ENCODE results near the gene ANKRD44. TPM values are rescaled to one million over a fixed set of nuclear protein-coding genes. Genes with fewer than 3 reads are reported as not detected.

Gene ANKRD44
- total RNA-seq, 1 experiment from 2014 or later = 0.68 TPM

DNA sequence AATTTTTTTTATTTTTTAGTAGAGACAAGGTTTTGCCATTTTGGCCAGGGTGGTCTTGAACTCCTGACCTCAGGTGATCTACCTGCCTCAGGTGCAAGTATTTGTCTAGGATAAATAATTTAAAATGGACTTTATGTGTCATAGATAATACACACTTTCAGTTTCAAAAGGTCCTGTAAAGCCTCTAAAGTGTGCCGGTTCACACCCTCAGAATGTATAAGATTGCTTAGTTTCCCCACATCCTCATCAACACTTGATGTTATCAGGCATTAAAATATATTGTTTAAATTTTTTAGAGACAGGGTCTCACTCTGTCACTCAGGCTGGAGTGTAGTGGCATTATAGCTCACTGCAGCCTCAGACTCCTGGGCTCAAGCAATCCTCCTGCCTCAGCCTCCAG, 170.5 kb downstream of the ANKRD44 start:
- POLR2A ChIA-PET = no interaction called here
- H3K27ac Mint-ChIP-seq = no peak overlapping the region
- no peak overlapping the region for H3K4me3 Mint-ChIP-seq
- no peaks in the 10 kb centered on the region for H3K9me3 Mint-ChIP-seq
- DNase-seq (ENCODE audit: low spot score) (no peak), ATAC-seq (no peak)
- no peaks in the 10 kb centered on the region for H3K27me3 Mint-ChIP-seq (ENCODE audit: low read depth)
- CTCF ChIA-PET = interaction anchor here (1.0 kb wide), 1 partner anchor 27 kb away, joined by 4 read pairs; no protein-coding TSS in a partner anchor
- H3K36me3 Mint-ChIP-seq = no peaks in the 10 kb centered on the region
- TF ChIP-seq, protein P1, sequence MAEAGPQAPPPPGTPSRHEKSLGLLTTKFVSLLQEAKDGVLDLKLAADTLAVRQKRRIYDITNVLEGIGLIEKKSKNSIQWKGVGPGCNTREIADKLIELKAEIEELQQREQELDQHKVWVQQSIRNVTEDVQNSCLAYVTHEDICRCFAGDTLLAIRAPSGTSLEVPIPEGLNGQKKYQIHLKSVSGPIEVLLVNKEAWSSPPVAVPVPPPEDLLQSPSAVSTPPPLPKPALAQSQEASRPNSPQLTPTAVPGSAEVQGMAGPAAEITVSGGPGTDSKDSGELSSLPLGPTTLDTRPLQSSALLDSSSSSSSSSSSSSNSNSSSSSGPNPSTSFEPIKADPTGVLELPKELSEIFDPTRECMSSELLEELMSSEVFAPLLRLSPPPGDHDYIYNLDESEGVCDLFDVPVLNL (CRISPR knock-in tag; IDR thresholded peaks at IDR 0.05; ENCODE audit: borderline replicate concordance, low read depth) = no peak
- TF ChIP-seq, protein P2, sequence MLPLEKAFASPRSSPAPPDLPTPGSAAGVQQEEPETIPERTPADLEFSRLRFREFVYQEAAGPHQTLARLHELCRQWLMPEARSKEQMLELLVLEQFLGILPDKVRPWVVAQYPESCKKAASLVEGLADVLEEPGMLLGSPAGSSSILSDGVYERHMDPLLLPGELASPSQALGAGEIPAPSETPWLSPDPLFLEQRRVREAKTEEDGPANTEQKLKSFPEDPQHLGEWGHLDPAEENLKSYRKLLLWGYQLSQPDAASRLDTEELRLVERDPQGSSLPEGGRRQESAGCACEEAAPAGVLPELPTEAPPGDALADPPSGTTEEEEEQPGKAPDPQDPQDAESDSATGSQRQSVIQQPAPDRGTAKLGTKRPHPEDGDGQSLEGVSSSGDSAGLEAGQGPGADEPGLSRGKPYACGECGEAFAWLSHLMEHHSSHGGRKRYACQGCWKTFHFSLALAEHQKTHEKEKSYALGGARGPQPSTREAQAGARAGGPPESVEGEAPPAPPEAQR (CRISPR knock-in tag; IDR thresholded peaks at IDR 0.05) = no peak
- TF ChIP-seq ZNF138 (CRISPR knock-in tag; conservative IDR thresholded peaks at IDR 0.05) = no peak
- TF ChIP-seq ZNF423 (CRISPR knock-in tag; IDR thresholded peaks at IDR 0.05) = no peak
- TF ChIP-seq ZNF671 (CRISPR knock-in tag; IDR thresholded peaks at IDR 0.05) = no peak
- TF ChIP-seq ZNF232 (CRISPR knock-in tag; IDR thresholded peaks at IDR 0.05) = no peak
- TF ChIP-seq, protein P3, sequence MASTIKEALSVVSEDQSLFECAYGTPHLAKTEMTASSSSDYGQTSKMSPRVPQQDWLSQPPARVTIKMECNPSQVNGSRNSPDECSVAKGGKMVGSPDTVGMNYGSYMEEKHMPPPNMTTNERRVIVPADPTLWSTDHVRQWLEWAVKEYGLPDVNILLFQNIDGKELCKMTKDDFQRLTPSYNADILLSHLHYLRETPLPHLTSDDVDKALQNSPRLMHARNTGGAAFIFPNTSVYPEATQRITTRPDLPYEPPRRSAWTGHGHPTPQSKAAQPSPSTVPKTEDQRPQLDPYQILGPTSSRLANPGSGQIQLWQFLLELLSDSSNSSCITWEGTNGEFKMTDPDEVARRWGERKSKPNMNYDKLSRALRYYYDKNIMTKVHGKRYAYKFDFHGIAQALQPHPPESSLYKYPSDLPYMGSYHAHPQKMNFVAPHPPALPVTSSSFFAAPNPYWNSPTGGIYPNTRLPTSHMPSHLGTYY (CRISPR knock-in tag; IDR thresholded peaks at IDR 0.05) = no peak
- no peak for TF ChIP-seq NFYB (CRISPR knock-in tag; conservative IDR thresholded peaks at IDR 0.05; ENCODE audit: low read depth)
- no peak for TF ChIP-seq ZNF263 (CRISPR knock-in tag; IDR thresholded peaks at IDR 0.05; ENCODE audit: low read depth)
- TF ChIP-seq, protein P4, sequence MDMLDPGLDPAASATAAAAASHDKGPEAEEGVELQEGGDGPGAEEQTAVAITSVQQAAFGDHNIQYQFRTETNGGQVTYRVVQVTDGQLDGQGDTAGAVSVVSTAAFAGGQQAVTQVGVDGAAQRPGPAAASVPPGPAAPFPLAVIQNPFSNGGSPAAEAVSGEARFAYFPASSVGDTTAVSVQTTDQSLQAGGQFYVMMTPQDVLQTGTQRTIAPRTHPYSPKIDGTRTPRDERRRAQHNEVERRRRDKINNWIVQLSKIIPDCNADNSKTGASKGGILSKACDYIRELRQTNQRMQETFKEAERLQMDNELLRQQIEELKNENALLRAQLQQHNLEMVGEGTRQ (CRISPR knock-in tag; IDR thresholded peaks at IDR 0.05) = no peak
- TF ChIP-seq, protein P5, sequence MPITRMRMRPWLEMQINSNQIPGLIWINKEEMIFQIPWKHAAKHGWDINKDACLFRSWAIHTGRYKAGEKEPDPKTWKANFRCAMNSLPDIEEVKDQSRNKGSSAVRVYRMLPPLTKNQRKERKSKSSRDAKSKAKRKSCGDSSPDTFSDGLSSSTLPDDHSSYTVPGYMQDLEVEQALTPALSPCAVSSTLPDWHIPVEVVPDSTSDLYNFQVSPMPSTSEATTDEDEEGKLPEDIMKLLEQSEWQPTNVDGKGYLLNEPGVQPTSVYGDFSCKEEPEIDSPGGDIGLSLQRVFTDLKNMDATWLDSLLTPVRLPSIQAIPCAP (CRISPR knock-in tag; IDR thresholded peaks at IDR 0.05) = no peak
- TF ChIP-seq, protein P6, sequence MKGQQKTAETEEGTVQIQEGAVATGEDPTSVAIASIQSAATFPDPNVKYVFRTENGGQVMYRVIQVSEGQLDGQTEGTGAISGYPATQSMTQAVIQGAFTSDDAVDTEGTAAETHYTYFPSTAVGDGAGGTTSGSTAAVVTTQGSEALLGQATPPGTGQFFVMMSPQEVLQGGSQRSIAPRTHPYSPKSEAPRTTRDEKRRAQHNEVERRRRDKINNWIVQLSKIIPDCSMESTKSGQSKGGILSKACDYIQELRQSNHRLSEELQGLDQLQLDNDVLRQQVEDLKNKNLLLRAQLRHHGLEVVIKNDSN (CRISPR knock-in tag; IDR thresholded peaks at IDR 0.05) = no peak
- no peak for TF ChIP-seq JUN (CRISPR knock-in tag; IDR thresholded peaks at IDR 0.05)
- TF ChIP-seq NFATC4 (CRISPR knock-in tag; IDR thresholded peaks at IDR 0.05) = no peak
- TF ChIP-seq CREM (CRISPR knock-in tag; IDR thresholded peaks at IDR 0.05) = no peak
- no peak for TF ChIP-seq PRRX2 (CRISPR knock-in tag; IDR thresholded peaks at IDR 0.05)
- TF ChIP-seq, protein P7, sequence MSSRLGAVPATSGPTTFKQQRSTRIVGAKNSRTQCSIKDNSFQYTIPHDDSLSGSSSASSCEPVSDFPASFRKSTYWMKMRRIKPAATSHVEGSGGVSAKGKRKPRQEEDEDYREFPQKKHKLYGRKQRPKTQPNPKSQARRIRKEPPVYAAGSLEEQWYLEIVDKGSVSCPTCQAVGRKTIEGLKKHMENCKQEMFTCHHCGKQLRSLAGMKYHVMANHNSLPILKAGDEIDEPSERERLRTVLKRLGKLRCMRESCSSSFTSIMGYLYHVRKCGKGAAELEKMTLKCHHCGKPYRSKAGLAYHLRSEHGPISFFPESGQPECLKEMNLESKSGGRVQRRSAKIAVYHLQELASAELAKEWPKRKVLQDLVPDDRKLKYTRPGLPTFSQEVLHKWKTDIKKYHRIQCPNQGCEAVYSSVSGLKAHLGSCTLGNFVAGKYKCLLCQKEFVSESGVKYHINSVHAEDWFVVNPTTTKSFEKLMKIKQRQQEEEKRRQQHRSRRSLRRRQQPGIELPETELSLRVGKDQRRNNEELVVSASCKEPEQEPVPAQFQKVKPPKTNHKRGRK (CRISPR knock-in tag; IDR thresholded peaks at IDR 0.05; ENCODE audit: borderline replicate concordance) = no peak
- TF ChIP-seq NR3C1 (CRISPR knock-in tag; conservative IDR thresholded peaks at IDR 0.05; ENCODE audit: low read depth) = no peak
- TF ChIP-seq, protein P8, sequence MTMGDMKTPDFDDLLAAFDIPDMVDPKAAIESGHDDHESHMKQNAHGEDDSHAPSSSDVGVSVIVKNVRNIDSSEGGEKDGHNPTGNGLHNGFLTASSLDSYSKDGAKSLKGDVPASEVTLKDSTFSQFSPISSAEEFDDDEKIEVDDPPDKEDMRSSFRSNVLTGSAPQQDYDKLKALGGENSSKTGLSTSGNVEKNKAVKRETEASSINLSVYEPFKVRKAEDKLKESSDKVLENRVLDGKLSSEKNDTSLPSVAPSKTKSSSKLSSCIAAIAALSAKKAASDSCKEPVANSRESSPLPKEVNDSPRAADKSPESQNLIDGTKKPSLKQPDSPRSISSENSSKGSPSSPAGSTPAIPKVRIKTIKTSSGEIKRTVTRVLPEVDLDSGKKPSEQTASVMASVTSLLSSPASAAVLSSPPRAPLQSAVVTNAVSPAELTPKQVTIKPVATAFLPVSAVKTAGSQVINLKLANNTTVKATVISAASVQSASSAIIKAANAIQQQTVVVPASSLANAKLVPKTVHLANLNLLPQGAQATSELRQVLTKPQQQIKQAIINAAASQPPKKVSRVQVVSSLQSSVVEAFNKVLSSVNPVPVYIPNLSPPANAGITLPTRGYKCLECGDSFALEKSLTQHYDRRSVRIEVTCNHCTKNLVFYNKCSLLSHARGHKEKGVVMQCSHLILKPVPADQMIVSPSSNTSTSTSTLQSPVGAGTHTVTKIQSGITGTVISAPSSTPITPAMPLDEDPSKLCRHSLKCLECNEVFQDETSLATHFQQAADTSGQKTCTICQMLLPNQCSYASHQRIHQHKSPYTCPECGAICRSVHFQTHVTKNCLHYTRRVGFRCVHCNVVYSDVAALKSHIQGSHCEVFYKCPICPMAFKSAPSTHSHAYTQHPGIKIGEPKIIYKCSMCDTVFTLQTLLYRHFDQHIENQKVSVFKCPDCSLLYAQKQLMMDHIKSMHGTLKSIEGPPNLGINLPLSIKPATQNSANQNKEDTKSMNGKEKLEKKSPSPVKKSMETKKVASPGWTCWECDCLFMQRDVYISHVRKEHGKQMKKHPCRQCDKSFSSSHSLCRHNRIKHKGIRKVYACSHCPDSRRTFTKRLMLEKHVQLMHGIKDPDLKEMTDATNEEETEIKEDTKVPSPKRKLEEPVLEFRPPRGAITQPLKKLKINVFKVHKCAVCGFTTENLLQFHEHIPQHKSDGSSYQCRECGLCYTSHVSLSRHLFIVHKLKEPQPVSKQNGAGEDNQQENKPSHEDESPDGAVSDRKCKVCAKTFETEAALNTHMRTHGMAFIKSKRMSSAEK (CRISPR knock-in tag; IDR thresholded peaks at IDR 0.05; ENCODE audit: borderline replicate concordance) = no peak
- no peak for TF ChIP-seq ZNF396 (CRISPR knock-in tag; IDR thresholded peaks at IDR 0.05; ENCODE audit: borderline replicate concordance)
- peaks cover 6% of the 10 kb centered on the region; the same call in 1 of the 2 replicates for H3K4me1 Mint-ChIP-seq
